ENCODE results near the gene RCSD1.

RCSD1 gene

GRCh38 chr1:167690053-167690452 is 60.0 kb downstream of the RCSD1 start:
- H3K4me3 ChIP-seq (ENCODE audit: control insufficient read depth, low read depth, low read length): no peak overlapping the region
- no peak for DNase-seq (ENCODE audit: low read depth)
- no peak for TF ChIP-seq CTCF (conservative IDR thresholded peaks at IDR 0.05; ENCODE audit: control insufficient read depth, insufficient read depth, low read depth, low read length)

GRCh38 chr1:167693425-167694045 is 63.5 kb downstream of the RCSD1 start:
- DNase-seq (ENCODE audit: low read depth): no peak
- no peak overlapping the region for H3K4me3 ChIP-seq (ENCODE audit: control insufficient read depth, low read depth, low read length)
- no peak for TF ChIP-seq CTCF (conservative IDR thresholded peaks at IDR 0.05; ENCODE audit: control insufficient read depth, insufficient read depth, low read depth, low read length)

- no peak overlapping the region for H3K4me3 ChIP-seq (ENCODE audit: control insufficient read depth, low read depth, low read length)
- no peak for TF ChIP-seq CTCF (conservative IDR thresholded peaks at IDR 0.05; ENCODE audit: control insufficient read depth, insufficient read depth, low read depth, low read length)
- no peak for DNase-seq (ENCODE audit: low read depth)
Observed at GRCh38 chr1:167694691-167695090, 64.7 kb downstream of the RCSD1 start.

GRCh38 chr1:167695147-167695546 is 65.1 kb downstream of the RCSD1 start:
- H3K4me3 ChIP-seq (ENCODE audit: control insufficient read depth, low read depth, low read length): no peak overlapping the region
- TF ChIP-seq CTCF (conservative IDR thresholded peaks at IDR 0.05; ENCODE audit: control insufficient read depth, insufficient read depth, low read depth, low read length): no peak
- no peak for DNase-seq (ENCODE audit: low read depth)

- no peak overlapping the region for H3K4me3 ChIP-seq (ENCODE audit: control insufficient read depth, low read depth, low read length)
- no peak for TF ChIP-seq CTCF (conservative IDR thresholded peaks at IDR 0.05; ENCODE audit: control insufficient read depth, insufficient read depth, low read depth, low read length)
- DNase-seq (ENCODE audit: low read depth): no peak
Observed at GRCh38 chr1:167695756-167696561, 65.9 kb downstream of the RCSD1 start.

- H3K4me3 ChIP-seq (ENCODE audit: control insufficient read depth, low read depth, low read length): no peak overlapping the region
- no peak for DNase-seq (ENCODE audit: low read depth)
- TF ChIP-seq CTCF (conservative IDR thresholded peaks at IDR 0.05; ENCODE audit: control insufficient read depth, insufficient read depth, low read depth, low read length): no peak
Observed at GRCh38 chr1:167697667-167698141, 67.7 kb downstream of the RCSD1 start.
